Neural crest cell (in vitro differentiated cells): Measurements from ENCODE around the gene VPS36. TPM values are rescaled to one million over a fixed set of nuclear protein-coding genes. Genes with fewer than 3 reads are reported as not detected.
"Not testable (repeated sequence)": the region's sequence is repeated elsewhere in the genome, so short reads cannot be mapped to it uniquely, and the experiment has no call there.

Source experiments
- DNase-seq: peaks from one replicate; pipeline ENCODE4 v3.0.0; 2021; ENCODE audit warnings: low read depth, mixed read lengths, low spot score
- H3K27ac Mint-ChIP-seq: one replicate; pipeline ENCODE4 v1.8.0; 2021; ENCODE audit warnings: mild to moderate bottlenecking, mixed read lengths; ENCODE audit not compliant: unreplicated experiment
- H3K27me3 Mint-ChIP-seq: 2 replicates; pipeline ENCODE4 v1.8.0; 2021; ENCODE audit warnings: low read depth, mild to moderate bottlenecking, mixed read lengths
- H3K36me3 Mint-ChIP-seq: 2 replicates; pipeline ENCODE4 v1.8.0; 2021; ENCODE audit warnings: low read depth, mild to moderate bottlenecking, mixed read lengths
- H3K4me1 Mint-ChIP-seq: 2 replicates; pipeline ENCODE4 v1.8.0; 2021; ENCODE audit warnings: mixed read lengths
- H3K4me3 Mint-ChIP-seq: one replicate; pipeline ENCODE4 v1.8.0; 2021; ENCODE audit warnings: mild to moderate bottlenecking, mixed read lengths
- H3K9me3 Mint-ChIP-seq: 2 replicates; pipeline ENCODE4 v1.8.0; 2021; ENCODE audit warnings: mixed read lengths
- total RNA-seq: library from RNA; stranded (reverse); gene quantifications from 2 replicates; pipeline ENCODE4 v1.2.1, GENCODE V29; 2021
- TF ChIP-seq, protein P1 (sequence below): fragments of 200-600 bp; sonication (generic); conservative IDR thresholded peaks from 2 replicates; pipeline ENCODE4 v1.5.0; 2021; ENCODE audit warnings: antibody characterized with exemption, mild to moderate bottlenecking

The VPS36 gene
- total RNA-seq, 1 donor from 2014 or later: 37.1 TPM

- peaks cover 28% of the 10 kb centered on the region for H3K36me3 Mint-ChIP-seq
- no peak overlapping the region for H3K27ac Mint-ChIP-seq
- no peaks in the 10 kb centered on the region for H3K9me3 Mint-ChIP-seq
- H3K4me3 Mint-ChIP-seq: no peak overlapping the region
- no peak for DNase-seq
- TF ChIP-seq, protein P1, sequence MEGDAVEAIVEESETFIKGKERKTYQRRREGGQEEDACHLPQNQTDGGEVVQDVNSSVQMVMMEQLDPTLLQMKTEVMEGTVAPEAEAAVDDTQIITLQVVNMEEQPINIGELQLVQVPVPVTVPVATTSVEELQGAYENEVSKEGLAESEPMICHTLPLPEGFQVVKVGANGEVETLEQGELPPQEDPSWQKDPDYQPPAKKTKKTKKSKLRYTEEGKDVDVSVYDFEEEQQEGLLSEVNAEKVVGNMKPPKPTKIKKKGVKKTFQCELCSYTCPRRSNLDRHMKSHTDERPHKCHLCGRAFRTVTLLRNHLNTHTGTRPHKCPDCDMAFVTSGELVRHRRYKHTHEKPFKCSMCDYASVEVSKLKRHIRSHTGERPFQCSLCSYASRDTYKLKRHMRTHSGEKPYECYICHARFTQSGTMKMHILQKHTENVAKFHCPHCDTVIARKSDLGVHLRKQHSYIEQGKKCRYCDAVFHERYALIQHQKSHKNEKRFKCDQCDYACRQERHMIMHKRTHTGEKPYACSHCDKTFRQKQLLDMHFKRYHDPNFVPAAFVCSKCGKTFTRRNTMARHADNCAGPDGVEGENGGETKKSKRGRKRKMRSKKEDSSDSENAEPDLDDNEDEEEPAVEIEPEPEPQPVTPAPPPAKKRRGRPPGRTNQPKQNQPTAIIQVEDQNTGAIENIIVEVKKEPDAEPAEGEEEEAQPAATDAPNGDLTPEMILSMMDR: no peak
- H3K4me1 Mint-ChIP-seq: no peaks in the 10 kb centered on the region
- no peaks in the 10 kb centered on the region for H3K27me3 Mint-ChIP-seq
Observed at GRCh38 chr13:52421216-52421615, 29.2 kb downstream of the VPS36 start.

GRCh38 chr13:52419080-52419479 lies 31.4 kb downstream of the VPS36 start:
- Mint-ChIP-seq H3K27me3 (no peaks in the 10 kb centered on the region), H3K27ac (no peak overlapping the region)

DNA sequence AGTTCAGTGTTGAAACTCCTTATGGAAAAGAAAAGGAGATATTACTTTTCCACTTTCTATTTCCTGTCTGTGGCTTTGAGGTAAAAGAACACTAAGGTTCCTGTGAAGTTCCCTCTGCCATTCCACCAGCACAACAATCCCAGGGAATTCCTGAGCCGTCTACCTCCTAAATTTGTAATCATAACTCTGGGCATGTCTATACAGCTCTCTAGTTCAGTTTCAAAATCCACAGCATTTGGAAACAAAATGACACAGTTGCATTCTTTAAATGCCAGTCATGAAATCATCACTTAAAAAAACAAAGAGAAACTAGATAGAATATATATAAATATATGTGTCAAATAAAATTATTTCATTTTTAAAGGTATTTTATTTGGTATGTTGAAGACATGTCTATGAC lies 35.5 kb downstream of the VPS36 start:
- H3K27me3 Mint-ChIP-seq: no peaks in the 10 kb centered on the region
- H3K4me1 Mint-ChIP-seq: no peaks in the 10 kb centered on the region
- no peaks in the 10 kb centered on the region for H3K9me3 Mint-ChIP-seq
- H3K27ac Mint-ChIP-seq: no peak overlapping the region
- H3K4me3 Mint-ChIP-seq: no peak overlapping the region
- TF ChIP-seq, protein P1: no peak
- no peak for DNase-seq
- peaks cover 18% of the 10 kb centered on the region for H3K36me3 Mint-ChIP-seq

More at GRCh38 chr13:52419080-52419479, 31.4 kb downstream of the VPS36 start:
- no peak for DNase-seq
- Mint-ChIP-seq H3K36me3 (peaks cover 24% of the 10 kb centered on the region), H3K4me3 (no peak overlapping the region), H3K9me3 (no peaks in the 10 kb centered on the region), H3K4me1 (no peaks in the 10 kb centered on the region)
- TF ChIP-seq, protein P1: no peak

- Mint-ChIP-seq H3K36me3 (peaks cover 17% of the 10 kb centered on the region), H3K27ac (no peak overlapping the region), H3K27me3 (no peaks in the 10 kb centered on the region), H3K9me3 (no peaks in the 10 kb centered on the region), H3K4me3 (no peak overlapping the region), H3K4me1 (no peaks in the 10 kb centered on the region)
- TF ChIP-seq, protein P1: no peak
- DNase-seq: no peak
Observed at GRCh38 chr13:52414051-52414450, 36.4 kb downstream of the VPS36 start.

- TF ChIP-seq, protein P1: no peak
- H3K27me3 Mint-ChIP-seq: peaks cover 6% of the 10 kb centered on the region
- H3K36me3 Mint-ChIP-seq: peaks cover 19% of the 10 kb centered on the region
- H3K4me3 Mint-ChIP-seq: no peak overlapping the region
- no peaks in the 10 kb centered on the region for H3K9me3 Mint-ChIP-seq
- H3K27ac Mint-ChIP-seq: no peak overlapping the region
- no peaks in the 10 kb centered on the region for H3K4me1 Mint-ChIP-seq
- DNase-seq: no peak
Observed at GRCh38 chr13:52412128-52412527, 38.3 kb downstream of the VPS36 start.

GRCh38 chr13:52411629-52412028 lies 38.8 kb downstream of the VPS36 start:
- Mint-ChIP-seq H3K27me3 (peaks cover 11% of the 10 kb centered on the region), H3K9me3 (no peaks in the 10 kb centered on the region), H3K36me3 (peaks cover 19% of the 10 kb centered on the region), H3K4me3 (no peak overlapping the region), H3K4me1 (no peaks in the 10 kb centered on the region), H3K27ac (no peak overlapping the region)
- TF ChIP-seq, protein P1: no peak
- DNase-seq: no peak

DNA sequence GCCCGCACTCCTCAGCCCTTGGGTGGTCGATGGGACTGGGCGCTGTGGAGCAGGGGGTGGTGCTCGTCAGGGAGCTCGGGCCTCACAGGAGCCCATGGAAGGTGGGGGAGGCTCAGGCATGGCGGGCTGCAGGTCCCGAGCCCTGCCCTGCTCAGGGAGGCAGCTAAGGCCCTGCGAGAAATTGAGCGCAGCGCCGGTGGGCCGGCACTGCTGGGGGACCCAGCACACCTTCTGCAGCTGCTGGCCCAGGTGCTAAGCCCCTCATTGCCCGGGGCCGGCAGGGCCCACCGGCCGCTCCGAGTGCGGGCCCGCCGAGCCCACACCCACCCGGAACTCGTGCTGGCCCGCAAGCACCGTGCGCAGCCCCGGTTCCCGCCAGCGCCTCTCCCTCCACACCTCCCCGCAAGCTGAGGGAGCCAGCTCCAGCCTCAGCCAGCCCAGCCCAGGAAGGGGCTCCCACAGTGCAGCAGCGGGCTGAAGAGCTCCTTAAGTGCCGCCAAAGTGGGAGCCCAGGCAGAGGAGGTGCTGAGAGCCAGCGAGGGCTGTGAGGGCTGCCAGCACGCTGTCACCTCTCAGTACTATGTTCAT lies 42.3 kb downstream of the VPS36 start:
- H3K4me1 Mint-ChIP-seq: peaks cover 17% of the 10 kb centered on the region
- not testable (repeated sequence) for DNase-seq, H3K4me3 Mint-ChIP-seq, H3K27ac Mint-ChIP-seq, H3K9me3 Mint-ChIP-seq
- H3K36me3 Mint-ChIP-seq: peaks cover 20% of the 10 kb centered on the region
- H3K27me3 Mint-ChIP-seq: peaks cover 38% of the 10 kb centered on the region

DNA sequence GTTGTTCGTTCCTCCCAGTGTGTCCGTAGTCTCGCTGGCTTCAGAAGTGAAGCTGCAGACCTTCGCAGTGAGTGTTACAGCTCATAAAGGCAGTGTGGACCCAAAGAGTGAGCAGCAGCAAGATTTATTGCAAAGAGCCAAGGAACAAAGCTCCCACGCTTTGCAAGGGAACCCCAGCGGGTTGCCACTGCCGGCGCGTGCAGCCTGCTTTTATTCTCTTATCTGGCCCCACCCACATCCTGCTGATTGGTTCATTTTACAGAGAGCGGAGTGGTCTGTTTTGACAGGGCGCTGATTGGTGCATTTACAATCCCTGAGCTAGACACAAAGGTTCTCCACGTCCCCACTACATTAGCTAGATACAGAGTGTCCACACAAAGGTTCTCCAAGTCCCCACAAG lies 43.0 kb downstream of the VPS36 start:
- not testable (repeated sequence) for H3K27ac Mint-ChIP-seq, DNase-seq, H3K9me3 Mint-ChIP-seq
- Mint-ChIP-seq H3K4me1 (peaks cover 17% of the 10 kb centered on the region), H3K27me3 (peaks cover 40% of the 10 kb centered on the region), H3K4me3 (peak overlapping the region; percentile 50), H3K36me3 (peaks cover 20% of the 10 kb centered on the region)
